GM12801 (cell line): ENCODE measurements around the gene STAU1.

Source experiments
- TF ChIP-seq, protein P1 (sequence below): IDR thresholded peaks from one replicate; pipeline ENCODE4 v1.5.1; 2011; ENCODE audit warnings: control low read depth; ENCODE audit not compliant: insufficient read length; ENCODE audit errors: extremely low read depth

Gene STAU1

DNA sequence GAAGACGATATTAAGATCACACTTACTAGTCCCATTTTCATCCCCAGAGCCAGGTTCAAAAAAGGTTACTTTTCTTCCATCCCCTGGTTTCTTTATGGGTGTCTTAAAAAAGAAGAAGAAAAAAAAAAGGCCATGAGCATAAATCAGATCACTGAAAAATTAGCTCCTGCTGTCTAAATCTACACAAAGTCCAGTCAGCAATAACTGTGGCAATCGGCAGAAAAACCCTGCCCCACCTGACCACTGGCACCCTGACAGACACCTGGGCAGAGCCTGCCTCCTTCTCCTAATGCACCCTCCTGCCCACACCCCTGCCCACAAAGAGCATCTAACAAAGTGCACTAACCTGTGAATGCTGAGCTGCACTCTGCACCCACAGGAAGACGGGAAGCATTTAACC lies 69.8 kb downstream of the STAU1 start:
- TF ChIP-seq, protein P1, sequence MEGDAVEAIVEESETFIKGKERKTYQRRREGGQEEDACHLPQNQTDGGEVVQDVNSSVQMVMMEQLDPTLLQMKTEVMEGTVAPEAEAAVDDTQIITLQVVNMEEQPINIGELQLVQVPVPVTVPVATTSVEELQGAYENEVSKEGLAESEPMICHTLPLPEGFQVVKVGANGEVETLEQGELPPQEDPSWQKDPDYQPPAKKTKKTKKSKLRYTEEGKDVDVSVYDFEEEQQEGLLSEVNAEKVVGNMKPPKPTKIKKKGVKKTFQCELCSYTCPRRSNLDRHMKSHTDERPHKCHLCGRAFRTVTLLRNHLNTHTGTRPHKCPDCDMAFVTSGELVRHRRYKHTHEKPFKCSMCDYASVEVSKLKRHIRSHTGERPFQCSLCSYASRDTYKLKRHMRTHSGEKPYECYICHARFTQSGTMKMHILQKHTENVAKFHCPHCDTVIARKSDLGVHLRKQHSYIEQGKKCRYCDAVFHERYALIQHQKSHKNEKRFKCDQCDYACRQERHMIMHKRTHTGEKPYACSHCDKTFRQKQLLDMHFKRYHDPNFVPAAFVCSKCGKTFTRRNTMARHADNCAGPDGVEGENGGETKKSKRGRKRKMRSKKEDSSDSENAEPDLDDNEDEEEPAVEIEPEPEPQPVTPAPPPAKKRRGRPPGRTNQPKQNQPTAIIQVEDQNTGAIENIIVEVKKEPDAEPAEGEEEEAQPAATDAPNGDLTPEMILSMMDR: no peak

DNA sequence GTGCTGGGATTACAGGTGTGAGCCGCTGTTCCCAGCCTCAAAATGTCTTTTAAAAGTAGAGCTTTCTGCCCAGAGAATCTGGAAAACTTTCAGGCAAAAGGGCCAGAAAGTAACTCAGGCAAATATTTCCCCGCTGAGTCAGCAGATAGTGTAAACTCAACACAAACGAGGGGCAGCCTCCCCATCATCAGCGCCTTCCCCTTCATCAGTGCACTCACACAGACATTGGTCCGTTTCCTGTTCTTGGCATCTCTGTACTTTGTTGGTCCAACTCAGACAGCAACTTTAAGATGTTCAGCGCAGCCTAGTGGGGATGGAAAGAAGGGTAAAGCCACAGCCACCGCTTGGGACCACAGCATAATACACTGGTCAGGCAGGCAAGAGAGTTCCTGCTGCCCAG lies 72.6 kb downstream of the STAU1 start:
- TF ChIP-seq, protein P1: no peak

DNA sequence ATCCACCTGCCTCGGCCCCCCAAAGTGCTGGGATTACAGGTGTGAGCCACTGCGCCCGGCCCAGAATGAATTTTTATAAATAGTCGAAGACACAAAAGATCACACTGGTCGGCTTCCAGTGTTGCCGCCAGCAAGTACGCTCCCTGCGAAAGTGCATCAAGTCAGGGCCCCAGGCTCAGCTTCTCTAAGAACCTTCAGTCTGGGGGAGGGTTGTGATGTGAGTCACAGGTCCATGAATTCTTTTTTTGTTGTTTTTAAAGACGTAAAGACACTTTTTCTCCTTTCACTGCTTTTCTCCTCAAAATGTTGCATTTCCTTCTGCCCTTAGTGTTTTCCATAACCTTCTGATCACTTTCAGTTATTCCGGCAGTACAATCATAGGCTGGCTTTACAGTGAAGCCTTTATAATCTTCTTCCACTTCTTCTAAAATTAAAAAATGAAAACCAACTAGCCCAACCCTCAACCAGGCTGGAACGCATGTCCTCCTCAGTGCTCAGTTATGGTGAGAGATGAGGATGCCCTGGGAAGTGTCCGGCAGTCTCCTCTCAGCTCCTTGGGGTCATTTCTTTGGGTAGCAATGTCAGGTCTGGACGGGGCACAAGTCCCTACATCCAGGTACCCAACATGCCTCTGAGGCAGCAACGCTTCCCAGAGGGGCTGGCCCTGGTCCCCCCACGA lies 75.4 kb downstream of the STAU1 start:
- TF ChIP-seq, protein P1: no peak

GRCh38 chr20:49110767-49111694 lies 77.1 kb downstream of the STAU1 start:
- TF ChIP-seq, protein P1: no peak

DNA sequence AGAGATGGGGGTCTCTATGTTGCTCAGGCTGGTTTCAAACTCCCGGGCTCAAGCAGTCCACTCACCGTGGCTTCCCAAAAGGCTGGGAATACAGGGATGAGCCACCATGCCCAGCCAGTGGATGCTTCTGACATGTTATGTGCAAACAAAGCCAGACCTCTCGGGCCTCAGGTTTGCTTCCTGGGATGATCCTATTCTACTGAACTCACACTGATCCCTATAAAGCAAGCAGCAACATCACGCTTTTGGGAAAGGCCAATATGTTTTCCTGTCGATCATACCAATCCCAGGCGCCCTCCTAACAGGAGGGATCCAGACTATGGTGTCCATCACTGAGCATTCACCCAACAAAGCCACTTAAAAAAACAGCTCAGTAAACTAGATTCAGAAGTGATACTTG lies 81.8 kb downstream of the STAU1 start:
- TF ChIP-seq, protein P1: no peak

DNA sequence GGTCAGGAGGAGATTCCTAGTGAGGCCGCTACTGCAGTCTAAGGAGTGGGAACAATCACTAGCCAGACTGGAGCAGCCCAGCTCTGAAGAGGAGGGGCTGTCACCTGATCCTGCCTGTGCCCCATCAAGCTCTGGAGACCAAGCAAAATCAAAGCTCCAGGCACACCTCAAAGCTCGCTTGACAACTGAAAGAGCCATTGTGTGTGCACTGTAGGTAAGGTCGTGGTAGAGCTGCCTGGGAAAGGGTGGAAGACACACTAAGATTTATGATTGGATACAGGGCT lies 83.8 kb downstream of the STAU1 start:
- TF ChIP-seq, protein P1: no peak

- TF ChIP-seq, protein P1: no peak
Measured at GRCh38 chr20:49103647-49104364, 84.3 kb downstream of the STAU1 start.
